Heart left ventricle (tissue), 16 donors: ENCODE data around the gene SPTB. TPM values are rescaled to one million over a fixed set of nuclear protein-coding genes. Genes with fewer than 3 reads are reported as not detected.

ENCODE experiments used
- ATAC-seq, 4 donors: fragments of 200-7000 bp; cut with Tn5 transposase; one replicate each; pipeline ENCODE4 v1.9.1; 2020 to 2022; ENCODE audit warnings: moderate library complexity in 4 of 4, mild to moderate bottlenecking in 3 of 4, moderate number of reproducible peaks in 1 of 4
- DNase-seq, 5 donors: peaks; one replicate each; pipeline ENCODE4 v3.0.0-alpha.2; 2020
- H3K27ac ChIP-seq, 12 donors: fragments of 200-600 bp; sonication (generic) in 4 of 12; one replicate each; pipeline versions ENCODE4 v1.5.0 to v1.8.0; 2016 to 2022; ENCODE audit warnings: mild to moderate bottlenecking in 2 of 12
- H3K27me3 ChIP-seq, 9 donors: fragments of 200-600 bp; sonication (generic) in 2 of 9; one replicate each; pipeline versions ENCODE4 v1.5.1 to v1.8.0; 2016 to 2022; ENCODE audit warnings: mild to moderate bottlenecking in 3 of 9
- H3K36me3 ChIP-seq, 9 donors: fragments of 200-600 bp; sonication (generic) in 2 of 9; one replicate each; pipeline versions ENCODE4 v1.5.0 to v1.8.0; 2018 to 2022; ENCODE audit warnings: mild to moderate bottlenecking in 2 of 9
- H3K4me1 ChIP-seq, 12 donors: fragments of 200-600 bp; sonication (generic) in 4 of 12; one replicate each; pipeline versions ENCODE4 v1.5.0 to v1.8.0; 2016 to 2022; ENCODE audit warnings: mild to moderate bottlenecking in 3 of 12
- H3K4me3 ChIP-seq, 12 donors: fragments of 200-600 bp; sonication (generic) in 4 of 12; one replicate each; pipeline versions ENCODE4 v1.5.0 to v1.8.0; 2017 to 2022; ENCODE audit warnings: mild to moderate bottlenecking in 9 of 12, moderate library complexity in 4 of 12
- H3K9me3 ChIP-seq, 12 donors: fragments of 200-600 bp; sonication (generic) in 4 of 12; one replicate each; pipeline versions ENCODE4 v1.5.0 to v1.8.0; 2016 to 2022; ENCODE audit warnings: mild to moderate bottlenecking in 1 of 12
- CTCF ChIP-seq, 12 donors: fragments of 200-600 bp; sonication (generic) in 4 of 12; IDR thresholded peaks; one replicate each; pipeline versions ENCODE4 v1.5.0 to v1.8.0; 2018 to 2022; ENCODE audit warnings: antibody characterized with exemption in 12 of 12, mild to moderate bottlenecking in 5 of 12
- POLR2A ChIP-seq, 2 donors: fragments of 450-650 bp; IDR thresholded peaks; one replicate each; pipeline ENCODE4 v1.6.1; 2017; ENCODE audit warnings: antibody characterized with exemption in 2 of 2, mild to moderate bottlenecking in 2 of 2, moderate library complexity in 2 of 2
- WGBS, 4 donors: extraction: QIAGEN DNeasy Blood & Tissue Kit in 2 of 4; methylation state at CpG; one replicate each; pipeline versions ENCODE4 v1.1.5 to v1.1.7; 2013 to 2018; 5-methylcytosine and 5-hydroxymethylcytosine counted together
- intact Hi-C, 10 donors: fragments of 100-400 bp; cut with DNase I; formaldehyde crosslinking; loops; one replicate each; pipeline versions ENCODE4 v1.11.1 to v1.14.2; 2022
- polyA plus RNA-seq, 2 donors: library from polyadenylated mRNA; stranded (reverse); fragments of 200-250 nt; gene quantifications; one replicate each; pipeline ENCODE4 v1.2.3, GENCODE V29; 2013
- total RNA-seq, 9 donors: library from RNA; depleted of rRNA in 2 of 9; stranded (reverse); fragments of >200 nt in 2 of 9; fragmentation: NEBNext Ultra II Directional in 3 of 9; extraction: Animal tissue kit (Norgen Biotek cat#: 25700) in 3 of 9; gene quantifications; one replicate each; pipeline versions ENCODE4 v1.1.0 to v1.2.4, GENCODE V29; 2016 to 2023
- donor health status: ischemic (EF 13 %, LVEDD 7.1; RV severe dilation, severe dysfunction).
- donor health status: healthy with polysubstance abuse.
- donor health status: DM: no; HTN: yes; CAD: no.
- donor health status: DM: no; HTN: no; CAD: no.
- donor health status: ischemic (EF 25% LVEDD 6.9; RV normal size, moderate dysfunction).
- donor health status: ischemic (EF 25% LVEDD 5.7; RV mildly dilated, moderate dysfunction).
- donor health status: healthy.
- donor health status: DM: yes; HTN: yes; CAD: no.
- donor health status: ischemic (EF 35%, LVEDD 5.7; RV mildly dilated, moderate dysfunction).
- donor health status: nonischemic (EF 11% LVEDD 7.7; RV severe dilation, severe dysfunction).
- donor health status: DM: yes; HTN: yes; CAD: no.
- donor health status: PGD.
- donor health status: ischemic (EF 29% LVEDD 5.4; RV normal size, mild dysfunction).
- donor health status: nonischemic (EF 23%, LVEDD 6.1; RV moderate dilation, normal function).

Gene SPTB
- total and polyA plus RNA-seq, 11 donors: 60.3 to 195 (median 92.6) TPM

GRCh38 chr14:64773577-64773976, 106.1 kb downstream of the SPTB start:
- ATAC-seq: no peak
- WGBS, 4 donors: 86 to 100% (median 98%) methylated on average over 3 of the region's 3 CpGs
- intact Hi-C loops: no loop called here

GRCh38 chr14:64773046-64773445, 106.7 kb downstream of the SPTB start:
- Histone ChIP-seq H3K27me3 (no peaks in the 10 kb centered on the region), H3K36me3 (peaks cover 0 to 60% (median 35%) of the 10 kb centered on the region in 9 donors), H3K4me3 (no peak overlapping the region), H3K27ac (no peak overlapping the region), H3K9me3 (no peaks in the 10 kb centered on the region), H3K4me1 (peaks cover 0 to 15% (median 9%) of the 10 kb centered on the region in 12 donors)
- intact Hi-C loops: no loop called here
- DNase-seq: no peak
- ATAC-seq: no peak
- TF ChIP-seq POLR2A (IDR thresholded peaks at IDR 0.05) (no peak), CTCF (IDR thresholded peaks at IDR 0.05) (no peak)
- WGBS, 4 donors: 96 to 97% (median 97%) methylated on average over 14 to 18 of the region's 18 CpGs

More at GRCh38 chr14:64773577-64773976, 106.1 kb downstream of the SPTB start:
- Histone ChIP-seq H3K27me3 (no peaks in the 10 kb centered on the region), H3K4me3 (no peak overlapping the region), H3K9me3 (no peaks in the 10 kb centered on the region), H3K27ac (no peak overlapping the region), H3K4me1 (peaks cover 0 to 21% (median 14%) of the 10 kb centered on the region in 12 donors), H3K36me3 (peaks cover 0 to 57% (median 32%) of the 10 kb centered on the region in 9 donors)
- TF ChIP-seq POLR2A (IDR thresholded peaks at IDR 0.05): no peak
- no peak for TF ChIP-seq CTCF (IDR thresholded peaks at IDR 0.05)
- DNase-seq: no peak

- no peak for TF ChIP-seq CTCF (IDR thresholded peaks at IDR 0.05)
- no peak for TF ChIP-seq POLR2A (IDR thresholded peaks at IDR 0.05)
- Histone ChIP-seq H3K9me3 (no peaks in the 10 kb centered on the region), H3K36me3 (peaks cover 0 to 65% (median 37%) of the 10 kb centered on the region in 9 donors), H3K27ac (no peak overlapping the region), H3K27me3 (no peaks in the 10 kb centered on the region), H3K4me3 (no peak overlapping the region), H3K4me1 (peaks cover 0 to 10% (median 4%) of the 10 kb centered on the region in 12 donors)
- intact Hi-C loops: no loop called here
- DNase-seq: peak in 1 of 5 donors; percentile 18
- 94 to 96% (median 95%) methylated on average over 36 of the region's 36 CpGs for WGBS, 4 donors
- no peak for ATAC-seq
Observed at GRCh38 chr14:64772397-64772950, 107.2 kb downstream of the SPTB start.

GRCh38 chr14:64771161-64771560, 108.5 kb downstream of the SPTB start:
- Histone ChIP-seq H3K27me3 (no peaks in the 10 kb centered on the region), H3K4me1 (no peaks in the 10 kb centered on the region), H3K27ac (no peak overlapping the region), H3K4me3 (no peak overlapping the region), H3K36me3 (peaks cover 0 to 65% (median 37%) of the 10 kb centered on the region in 9 donors), H3K9me3 (no peaks in the 10 kb centered on the region)
- intact Hi-C loops: no loop called here
- WGBS, 4 donors: 68 to 70% (median 69%) methylated on average over 2 of the region's 2 CpGs
- no peak for ATAC-seq
- DNase-seq: no peak
- TF ChIP-seq POLR2A (IDR thresholded peaks at IDR 0.05) (no peak), CTCF (IDR thresholded peaks at IDR 0.05) (no peak)
